ENCODE results near the gene TMEM154. TPM values are rescaled to one million over a fixed set of nuclear protein-coding genes. Genes with fewer than 3 reads are reported as not detected.

The TMEM154 gene, protein sequence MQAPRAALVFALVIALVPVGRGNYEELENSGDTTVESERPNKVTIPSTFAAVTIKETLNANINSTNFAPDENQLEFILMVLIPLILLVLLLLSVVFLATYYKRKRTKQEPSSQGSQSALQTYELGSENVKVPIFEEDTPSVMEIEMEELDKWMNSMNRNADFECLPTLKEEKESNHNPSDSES
- total RNA-seq (2013; cell fraction: nucleolus; rRNA removed): 30.9 and 31.7 TPM in 2 replicates
- total RNA-seq (2014; rRNA removed) (18.8 and 23.4 TPM in 2 replicates), total RNA-seq (2014; rRNA removed; fragmentation: Illumina TruSeq; extraction: Trizol) (22.7 and 23.7 TPM in 2 replicates), total RNA-seq (2021) (41.4 and 42.3 TPM in 2 replicates), polyA plus RNA-seq (2011; rRNA removed) (5.1 and 8.5 TPM in 2 replicates), polyA plus RNA-seq (2014; fragmentation: Illumina TruSeq; extraction: Trizol) (17.5 and 36.2 TPM in 2 replicates), polyA plus RNA-seq (2014; fragmentation: Nextera tagmentation; extraction: Ambion mirVana) (10 to 100 TPM in 1 of 2 experiments, 1 to 10 TPM in 1; 9.3 to 17.6 TPM), polyA plus RNA-seq (2014; rRNA removed) (14.5 and 16.2 TPM in 2 replicates), polyA plus RNA-seq (2016; fragmentation: Nextera tagmentation; extraction: Ambion mirVana) (10 to 100 TPM; 26.5 to 32.3 TPM), polyA minus RNA-seq (2011; rRNA and poly(A)+ RNA removed) (8.7 and 11.3 TPM in 2 replicates), Bru-seq, nascent RNA (percentile 61 among the genes with signal in this experiment), BruChase-seq, experiment 1, labeled RNA remaining after a 6-hour chase (percentile 58 among the genes with signal in this experiment), BruChase-seq, experiment 2, labeled RNA remaining after a 2-hour chase (percentile 59 among the genes with signal in this experiment)
- 4.3 TPM for polyA plus RNA-seq (2011; ENCODE audit: low read depth)
- 2.9 and 3.0 TPM in 2 replicates for polyA plus RNA-seq (2011; cell fraction: cytosol; rRNA removed)
- 2.9 and 3.5 TPM in 2 replicates for polyA plus RNA-seq (2011; cell fraction: nucleus; rRNA removed)
- 8.9 and 12.0 TPM in 2 replicates for polyA plus RNA-seq (2012)
- polyA minus RNA-seq (2011; cell fraction: cytosol; rRNA and poly(A)+ RNA removed): 2.1 and 2.4 TPM in 2 replicates
- polyA minus RNA-seq (2011; cell fraction: nucleus; rRNA and poly(A)+ RNA removed): 4.4 and 6.9 TPM in 2 replicates
- long read RNA-seq, experiment 1, full-length matches to known transcripts: 6 of 20 reads
- long read RNA-seq, experiment 1, partial matches to known transcripts: 2 of 20 reads
- long read RNA-seq, experiment 1, other reads (novel, unspliced or antisense): 12 of 20 reads
- long read RNA-seq, experiment 2, full-length matches to known transcripts: 48 of 166 reads
- long read RNA-seq, experiment 2, partial matches to known transcripts: 5 of 166 reads
- long read RNA-seq, experiment 2, other reads (novel, unspliced or antisense): 113 of 166 reads

DNA sequence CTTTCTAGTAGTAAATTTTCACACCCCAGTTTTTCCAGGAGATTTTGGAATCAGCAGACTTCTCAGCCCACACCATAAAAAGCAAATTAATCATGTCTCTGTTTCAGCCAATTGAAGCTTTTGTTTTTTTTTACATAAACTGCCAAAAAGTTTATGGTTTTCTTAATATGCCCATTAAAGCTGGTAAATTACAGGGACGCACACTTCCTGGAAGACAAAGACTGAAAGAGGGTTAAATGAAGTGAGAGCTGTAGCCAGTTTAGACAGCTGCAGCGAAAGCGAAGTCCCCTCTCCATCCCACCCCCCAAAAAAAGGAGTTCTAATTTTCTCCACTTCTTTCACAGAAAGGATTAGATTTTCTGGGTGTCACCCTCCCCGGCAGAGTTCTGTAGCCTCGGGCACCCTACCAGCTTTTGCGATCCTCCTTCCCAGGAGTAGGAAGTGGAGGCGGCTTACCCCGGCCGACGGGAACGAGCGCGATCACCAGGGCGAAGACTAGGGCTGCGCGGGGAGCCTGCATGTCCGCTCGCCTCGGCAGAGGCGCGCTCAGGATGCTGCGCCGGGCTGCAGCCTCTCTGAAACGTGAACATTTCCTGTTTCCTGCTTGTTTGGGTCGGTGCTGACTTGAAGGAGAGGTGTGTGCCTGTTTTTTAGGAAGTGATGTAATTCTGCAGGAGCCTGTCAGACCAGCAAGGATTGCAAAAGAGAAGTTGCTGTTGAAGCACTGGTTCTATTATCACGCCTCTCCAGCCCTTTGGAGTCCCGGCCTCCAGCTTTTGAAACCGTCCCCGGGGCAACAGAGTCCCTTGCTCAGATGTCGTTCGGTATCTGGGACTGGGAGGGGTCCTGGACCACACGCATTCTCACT, at the start of gene TMEM154:
TSS of gene TMEM154 (minus strand) at position 584 of the 868 bp plus-strand sequence. CDS start at position 520, 64 bp downstream.
- H3K9ac ChIP-seq (ENCODE audit: control insufficient read depth, insufficient read depth, low read length): peak within 1 kb of the TSS; percentile 75
- H3K4me2 ChIP-seq (ENCODE audit: control insufficient read depth, insufficient read depth): peak within 1 kb of the TSS; percentile 69
- H3K4me3 ChIP-seq: peak within 1 kb of the TSS; percentile 89
- in situ Hi-C loops (cut with MboI): no loop called here
- DNase-seq (ENCODE audit: low read depth, low spot score): no peak
- intact Hi-C loops (cut with micrococcal nuclease; ENCODE audit: unreplicated experiment): no loop called here
- H3K36me3 ChIP-seq (ENCODE audit: control insufficient read depth in 2 of 2, insufficient read depth in 2 of 2, low read length in 1 of 2): no peaks in the 10 kb centered on the region
- RAD21 ChIA-PET (ENCODE audit: unreplicated experiment): interaction anchor here (0.7 to 7.0 kb wide), 11 partner anchors 9 to 189 kb away, joined by 3 to 85 read pairs (median 14); no protein-coding TSS in a partner anchor
- peak within 1 kb of the TSS; percentile 82 for H2AFZ ChIP-seq (ENCODE audit: control insufficient read depth, low read depth, low read length)
- peak; percentile 80 for ATAC-seq
- H4K20me1 ChIP-seq (ENCODE audit: control insufficient read depth, insufficient read depth): no peaks in the 10 kb centered on the region
- no peaks in the 10 kb centered on the region for H3K79me2 ChIP-seq (ENCODE audit: control insufficient read depth, insufficient read depth, low read length)
- CTCF ChIA-PET: interaction anchor here (0.6 to 9.8 kb wide), 9 partner anchors 11 to 294 kb away, joined by 3 to 65 read pairs (median 33); partner anchors contain the start of gene TIGD4
- WGBS (ENCODE audit: insufficient coverage, insufficient replicate concordance, low lambda C conversion rate, missing lambda C conversion rate): 2% methylated on average over 32 of the region's 32 CpGs
- BruUV-seq (replicated peaks): no TSS peak
- peak within 1 kb of the TSS; percentile 54 for H3K27ac ChIP-seq (ENCODE audit: control insufficient read depth, insufficient read depth)
- H3K27me3 ChIP-seq (replicated peaks in 1 of 2; ENCODE audit: control insufficient read depth in 2 of 2, insufficient read depth in 2 of 2, low read length in 1 of 2): no peaks in the 10 kb centered on the region
- H3K9me3 ChIP-seq (replicated peaks; ENCODE audit: control insufficient read depth, insufficient read depth, low read length): no peaks in the 10 kb centered on the region
- H3K4me1 ChIP-seq (ENCODE audit: control insufficient read depth, insufficient read depth, low read length): peaks cover 41% of the 10 kb centered on the region
- peak; percentile 56 for FAIRE-seq
- POLR2A ChIA-PET: interaction anchor here (0.5 to 6.3 kb wide), 7 partner anchors 10 to 135 kb away, joined by 3 to 57 read pairs (median 3); no protein-coding TSS in a partner anchor
- SMC1A ChIA-PET (ENCODE audit: uncharacterized antibody, unreplicated experiment): interaction anchor here (0.8 to 14.9 kb wide), 17 partner anchors 8 to 797 kb away, joined by 3 to 229 read pairs (median 7); no protein-coding TSS in a partner anchor
- TF ChIP-seq IKZF2 (IDR thresholded peaks at IDR 0.05) (peak in 1 of 2 experiments; percentile 53; a peak in 2 of 4 replicates), POLR2AphosphoS5 (IDR thresholded peaks at IDR 0.05; ENCODE audit: low read length) (peak; percentile 80), LARP7 (IDR thresholded peaks at IDR 0.05) (peak; percentile 50; the same call in 1 of the 2 replicates), STAT1 (conservative IDR thresholded peaks at IDR 0.05) (no peak), CREB1 (IDR thresholded peaks at IDR 0.05; ENCODE audit: low read depth) (peak; percentile 85), CREM (IDR thresholded peaks at IDR 0.05; ENCODE audit: low read depth) (peak; percentile 70)
- TF ChIP-seq, protein P1, sequence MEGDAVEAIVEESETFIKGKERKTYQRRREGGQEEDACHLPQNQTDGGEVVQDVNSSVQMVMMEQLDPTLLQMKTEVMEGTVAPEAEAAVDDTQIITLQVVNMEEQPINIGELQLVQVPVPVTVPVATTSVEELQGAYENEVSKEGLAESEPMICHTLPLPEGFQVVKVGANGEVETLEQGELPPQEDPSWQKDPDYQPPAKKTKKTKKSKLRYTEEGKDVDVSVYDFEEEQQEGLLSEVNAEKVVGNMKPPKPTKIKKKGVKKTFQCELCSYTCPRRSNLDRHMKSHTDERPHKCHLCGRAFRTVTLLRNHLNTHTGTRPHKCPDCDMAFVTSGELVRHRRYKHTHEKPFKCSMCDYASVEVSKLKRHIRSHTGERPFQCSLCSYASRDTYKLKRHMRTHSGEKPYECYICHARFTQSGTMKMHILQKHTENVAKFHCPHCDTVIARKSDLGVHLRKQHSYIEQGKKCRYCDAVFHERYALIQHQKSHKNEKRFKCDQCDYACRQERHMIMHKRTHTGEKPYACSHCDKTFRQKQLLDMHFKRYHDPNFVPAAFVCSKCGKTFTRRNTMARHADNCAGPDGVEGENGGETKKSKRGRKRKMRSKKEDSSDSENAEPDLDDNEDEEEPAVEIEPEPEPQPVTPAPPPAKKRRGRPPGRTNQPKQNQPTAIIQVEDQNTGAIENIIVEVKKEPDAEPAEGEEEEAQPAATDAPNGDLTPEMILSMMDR (IDR thresholded peaks at IDR 0.05 in 2 of 3, conservative IDR thresholded peaks at IDR 0.05 in 1 of 3; ENCODE audit: control insufficient read depth in 2 of 3, extremely low read depth in 1 of 3, insufficient read depth in 1 of 3, low read depth in 3 of 3, low read length in 3 of 3): 0 out of 6 replicates have a peak, but pooled peaks of 1 of the 3 experiments have one; percentile 7
- TF ChIP-seq, protein P2, sequence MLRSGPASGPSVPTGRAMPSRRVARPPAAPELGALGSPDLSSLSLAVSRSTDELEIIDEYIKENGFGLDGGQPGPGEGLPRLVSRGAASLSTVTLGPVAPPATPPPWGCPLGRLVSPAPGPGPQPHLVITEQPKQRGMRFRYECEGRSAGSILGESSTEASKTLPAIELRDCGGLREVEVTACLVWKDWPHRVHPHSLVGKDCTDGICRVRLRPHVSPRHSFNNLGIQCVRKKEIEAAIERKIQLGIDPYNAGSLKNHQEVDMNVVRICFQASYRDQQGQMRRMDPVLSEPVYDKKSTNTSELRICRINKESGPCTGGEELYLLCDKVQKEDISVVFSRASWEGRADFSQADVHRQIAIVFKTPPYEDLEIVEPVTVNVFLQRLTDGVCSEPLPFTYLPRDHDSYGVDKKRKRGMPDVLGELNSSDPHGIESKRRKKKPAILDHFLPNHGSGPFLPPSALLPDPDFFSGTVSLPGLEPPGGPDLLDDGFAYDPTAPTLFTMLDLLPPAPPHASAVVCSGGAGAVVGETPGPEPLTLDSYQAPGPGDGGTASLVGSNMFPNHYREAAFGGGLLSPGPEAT (IDR thresholded peaks at IDR 0.05; ENCODE audit: low read depth): 0 out of 2 replicates have a peak, but pooled peaks have one; percentile 19
- TF ChIP-seq, protein P3, sequence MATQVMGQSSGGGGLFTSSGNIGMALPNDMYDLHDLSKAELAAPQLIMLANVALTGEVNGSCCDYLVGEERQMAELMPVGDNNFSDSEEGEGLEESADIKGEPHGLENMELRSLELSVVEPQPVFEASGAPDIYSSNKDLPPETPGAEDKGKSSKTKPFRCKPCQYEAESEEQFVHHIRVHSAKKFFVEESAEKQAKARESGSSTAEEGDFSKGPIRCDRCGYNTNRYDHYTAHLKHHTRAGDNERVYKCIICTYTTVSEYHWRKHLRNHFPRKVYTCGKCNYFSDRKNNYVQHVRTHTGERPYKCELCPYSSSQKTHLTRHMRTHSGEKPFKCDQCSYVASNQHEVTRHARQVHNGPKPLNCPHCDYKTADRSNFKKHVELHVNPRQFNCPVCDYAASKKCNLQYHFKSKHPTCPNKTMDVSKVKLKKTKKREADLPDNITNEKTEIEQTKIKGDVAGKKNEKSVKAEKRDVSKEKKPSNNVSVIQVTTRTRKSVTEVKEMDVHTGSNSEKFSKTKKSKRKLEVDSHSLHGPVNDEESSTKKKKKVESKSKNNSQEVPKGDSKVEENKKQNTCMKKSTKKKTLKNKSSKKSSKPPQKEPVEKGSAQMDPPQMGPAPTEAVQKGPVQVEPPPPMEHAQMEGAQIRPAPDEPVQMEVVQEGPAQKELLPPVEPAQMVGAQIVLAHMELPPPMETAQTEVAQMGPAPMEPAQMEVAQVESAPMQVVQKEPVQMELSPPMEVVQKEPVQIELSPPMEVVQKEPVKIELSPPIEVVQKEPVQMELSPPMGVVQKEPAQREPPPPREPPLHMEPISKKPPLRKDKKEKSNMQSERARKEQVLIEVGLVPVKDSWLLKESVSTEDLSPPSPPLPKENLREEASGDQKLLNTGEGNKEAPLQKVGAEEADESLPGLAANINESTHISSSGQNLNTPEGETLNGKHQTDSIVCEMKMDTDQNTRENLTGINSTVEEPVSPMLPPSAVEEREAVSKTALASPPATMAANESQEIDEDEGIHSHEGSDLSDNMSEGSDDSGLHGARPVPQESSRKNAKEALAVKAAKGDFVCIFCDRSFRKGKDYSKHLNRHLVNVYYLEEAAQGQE (IDR thresholded peaks at IDR 0.05; ENCODE audit: low read depth, low read length): no peak
